Heart left ventricle (tissue), 16 donors: ENCODE results near the gene ATL1. TPM values are rescaled to one million over a fixed set of nuclear protein-coding genes. Genes with fewer than 3 reads are reported as not detected.

Experiments used
- ATAC-seq, 4 donors: fragments of 200-7000 bp; cut with Tn5 transposase; one replicate each; pipeline ENCODE4 v1.9.1; 2020 to 2022; ENCODE audit warnings: moderate library complexity in 4 of 4, mild to moderate bottlenecking in 3 of 4, moderate number of reproducible peaks in 1 of 4
- DNase-seq, 5 donors: peaks; one replicate each; pipeline ENCODE4 v3.0.0-alpha.2; 2020
- H3K27ac ChIP-seq, 12 donors: fragments of 200-600 bp; sonication (generic) in 4 of 12; one replicate each; pipeline versions ENCODE4 v1.5.0 to v1.8.0; 2016 to 2022; ENCODE audit warnings: mild to moderate bottlenecking in 2 of 12
- H3K27me3 ChIP-seq, 9 donors: fragments of 200-600 bp; sonication (generic) in 2 of 9; one replicate each; pipeline versions ENCODE4 v1.5.1 to v1.8.0; 2016 to 2022; ENCODE audit warnings: mild to moderate bottlenecking in 3 of 9
- H3K36me3 ChIP-seq, 9 donors: fragments of 200-600 bp; sonication (generic) in 2 of 9; one replicate each; pipeline versions ENCODE4 v1.5.0 to v1.8.0; 2018 to 2022; ENCODE audit warnings: mild to moderate bottlenecking in 2 of 9
- H3K4me1 ChIP-seq, 12 donors: fragments of 200-600 bp; sonication (generic) in 4 of 12; one replicate each; pipeline versions ENCODE4 v1.5.0 to v1.8.0; 2016 to 2022; ENCODE audit warnings: mild to moderate bottlenecking in 3 of 12
- H3K4me3 ChIP-seq, 12 donors: fragments of 200-600 bp; sonication (generic) in 4 of 12; one replicate each; pipeline versions ENCODE4 v1.5.0 to v1.8.0; 2017 to 2022; ENCODE audit warnings: mild to moderate bottlenecking in 9 of 12, moderate library complexity in 4 of 12
- H3K9me3 ChIP-seq, 12 donors: fragments of 200-600 bp; sonication (generic) in 4 of 12; one replicate each; pipeline versions ENCODE4 v1.5.0 to v1.8.0; 2016 to 2022; ENCODE audit warnings: mild to moderate bottlenecking in 1 of 12
- POLR2A ChIP-seq, 2 donors: fragments of 450-650 bp; IDR thresholded peaks; one replicate each; pipeline ENCODE4 v1.6.1; 2017; ENCODE audit warnings: antibody characterized with exemption in 2 of 2, mild to moderate bottlenecking in 2 of 2, moderate library complexity in 2 of 2
- WGBS, 4 donors: extraction: QIAGEN DNeasy Blood & Tissue Kit in 2 of 4; methylation state at CpG; one replicate each; pipeline versions ENCODE4 v1.1.5 to v1.1.7; 2013 to 2018; 5-methylcytosine and 5-hydroxymethylcytosine counted together
- intact Hi-C, 10 donors: fragments of 100-400 bp; cut with DNase I; formaldehyde crosslinking; loops; one replicate each; pipeline versions ENCODE4 v1.11.1 to v1.14.2; 2022
- polyA plus RNA-seq, 2 donors: library from polyadenylated mRNA; stranded (reverse); fragments of 200-250 nt; gene quantifications; one replicate each; pipeline ENCODE4 v1.2.3, GENCODE V29; 2013
- total RNA-seq, 9 donors: library from RNA; depleted of rRNA in 2 of 9; stranded (reverse); fragments of >200 nt in 2 of 9; fragmentation: NEBNext Ultra II Directional in 3 of 9; extraction: Animal tissue kit (Norgen Biotek cat#: 25700) in 3 of 9; gene quantifications; one replicate each; pipeline versions ENCODE4 v1.1.0 to v1.2.4, GENCODE V29; 2016 to 2023
- TF ChIP-seq, protein P1 (sequence below), 12 donors: fragments of 200-600 bp; sonication (generic) in 4 of 12; IDR thresholded peaks; one replicate each; pipeline versions ENCODE4 v1.5.0 to v1.8.0; 2018 to 2022; ENCODE audit warnings: antibody characterized with exemption in 12 of 12, mild to moderate bottlenecking in 5 of 12
- donor health status: ischemic (EF 13 %, LVEDD 7.1; RV severe dilation, severe dysfunction).
- donor health status: healthy with polysubstance abuse.
- donor health status: DM: no; HTN: yes; CAD: no.
- donor health status: DM: no; HTN: no; CAD: no.
- donor health status: ischemic (EF 25% LVEDD 6.9; RV normal size, moderate dysfunction).
- donor health status: ischemic (EF 25% LVEDD 5.7; RV mildly dilated, moderate dysfunction).
- donor health status: healthy.
- donor health status: DM: yes; HTN: yes; CAD: no.
- donor health status: ischemic (EF 35%, LVEDD 5.7; RV mildly dilated, moderate dysfunction).
- donor health status: nonischemic (EF 11% LVEDD 7.7; RV severe dilation, severe dysfunction).
- donor health status: DM: yes; HTN: yes; CAD: no.
- donor health status: PGD.
- donor health status: ischemic (EF 29% LVEDD 5.4; RV normal size, mild dysfunction).
- donor health status: nonischemic (EF 23%, LVEDD 6.1; RV moderate dilation, normal function).

ATL1 gene
- total and polyA plus RNA-seq, 11 donors, result 0.28 to 3.1 (median 0.94) TPM

DNA sequence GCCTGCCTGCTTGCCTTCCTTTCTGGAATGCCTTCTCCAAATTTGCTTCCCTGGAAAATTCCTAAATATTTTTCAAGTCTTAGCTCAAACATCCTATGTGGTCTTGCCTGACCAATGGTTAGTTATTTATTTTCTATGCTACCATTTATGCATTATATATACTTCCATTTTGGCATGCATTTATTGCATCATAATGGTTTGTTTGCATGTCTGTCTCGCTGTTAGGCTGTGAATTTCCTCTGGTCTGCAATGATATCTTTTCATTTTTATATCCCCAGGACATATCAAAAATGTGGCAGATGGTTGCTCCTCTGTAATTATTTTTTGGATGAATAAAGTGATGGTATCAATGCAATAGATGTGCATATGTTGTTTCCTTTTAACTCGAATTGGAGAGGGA lies 30.5 kb downstream of the ATL1 start:
- intact Hi-C loops, result no loop called here

DNA sequence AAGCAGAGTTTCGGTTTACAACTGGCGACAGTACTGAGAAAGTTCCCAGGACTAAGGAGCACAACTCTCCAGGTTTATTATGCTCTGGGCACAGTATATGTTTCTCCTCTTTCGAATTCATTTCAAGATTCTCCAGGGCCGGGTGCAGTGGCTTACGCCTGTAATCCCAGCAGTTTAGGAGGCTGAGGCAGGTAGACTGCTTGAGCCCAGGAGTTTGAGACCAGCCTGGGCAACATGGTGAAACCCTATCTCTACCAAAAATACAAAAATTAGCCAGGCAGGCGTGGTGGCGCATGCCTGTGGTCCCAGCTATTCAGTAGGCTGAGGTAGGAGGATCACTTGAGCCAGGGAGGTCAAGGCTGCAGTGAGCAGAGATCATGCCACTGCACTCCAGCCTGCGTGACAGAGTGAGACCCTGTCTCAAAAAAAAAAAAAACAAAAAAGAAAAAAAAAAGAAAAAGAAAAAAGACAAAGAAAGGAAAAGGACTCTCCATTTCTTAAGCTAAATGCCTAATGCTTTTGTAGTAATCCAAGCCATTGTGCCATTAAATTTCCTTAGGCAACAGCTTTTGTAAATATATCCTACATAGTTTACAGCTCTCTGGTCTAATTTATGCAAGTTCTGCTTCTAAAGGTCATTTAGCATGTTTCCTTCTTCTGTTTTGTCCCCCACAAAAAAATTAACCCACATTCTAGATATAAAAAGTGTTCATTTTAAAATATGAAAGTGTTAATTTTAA lies 34.8 kb downstream of the ATL1 start:
- H3K4me3 ChIP-seq, result no peak overlapping the region
- DNase-seq (no peak), ATAC-seq (no peak)
- no peaks in the 10 kb centered on the region for H3K4me1 ChIP-seq
- TF ChIP-seq, protein P1, sequence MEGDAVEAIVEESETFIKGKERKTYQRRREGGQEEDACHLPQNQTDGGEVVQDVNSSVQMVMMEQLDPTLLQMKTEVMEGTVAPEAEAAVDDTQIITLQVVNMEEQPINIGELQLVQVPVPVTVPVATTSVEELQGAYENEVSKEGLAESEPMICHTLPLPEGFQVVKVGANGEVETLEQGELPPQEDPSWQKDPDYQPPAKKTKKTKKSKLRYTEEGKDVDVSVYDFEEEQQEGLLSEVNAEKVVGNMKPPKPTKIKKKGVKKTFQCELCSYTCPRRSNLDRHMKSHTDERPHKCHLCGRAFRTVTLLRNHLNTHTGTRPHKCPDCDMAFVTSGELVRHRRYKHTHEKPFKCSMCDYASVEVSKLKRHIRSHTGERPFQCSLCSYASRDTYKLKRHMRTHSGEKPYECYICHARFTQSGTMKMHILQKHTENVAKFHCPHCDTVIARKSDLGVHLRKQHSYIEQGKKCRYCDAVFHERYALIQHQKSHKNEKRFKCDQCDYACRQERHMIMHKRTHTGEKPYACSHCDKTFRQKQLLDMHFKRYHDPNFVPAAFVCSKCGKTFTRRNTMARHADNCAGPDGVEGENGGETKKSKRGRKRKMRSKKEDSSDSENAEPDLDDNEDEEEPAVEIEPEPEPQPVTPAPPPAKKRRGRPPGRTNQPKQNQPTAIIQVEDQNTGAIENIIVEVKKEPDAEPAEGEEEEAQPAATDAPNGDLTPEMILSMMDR (IDR thresholded peaks at IDR 0.05), result no peak
- WGBS, 4 donors, result 86 to 94% (median 91%) methylated on average over 8 of the region's 8 CpGs
- no peak overlapping the region for H3K27ac ChIP-seq
- H3K27me3 ChIP-seq, result no peaks in the 10 kb centered on the region
- intact Hi-C loops, result loop anchor here in 1 of 10 donors (5.0 kb wide), 1 partner anchor 123 kb away; no protein-coding TSS in a partner anchor
- no peaks in the 10 kb centered on the region for H3K9me3 ChIP-seq
- H3K36me3 ChIP-seq, result peaks cover 0 to 12% (median 0%) of the 10 kb centered on the region in 9 donors

More for the DNA sequence above, 30.5 kb downstream of the ATL1 start:
- no peak overlapping the region for H3K27ac ChIP-seq
- no peak for ATAC-seq
- TF ChIP-seq, protein P1 (IDR thresholded peaks at IDR 0.05), result no peak
- TF ChIP-seq POLR2A (IDR thresholded peaks at IDR 0.05), result no peak
- no peaks in the 10 kb centered on the region for H3K4me1 ChIP-seq
- no peak overlapping the region for H3K4me3 ChIP-seq
- no peaks in the 10 kb centered on the region for H3K9me3 ChIP-seq
- no peaks in the 10 kb centered on the region for H3K27me3 ChIP-seq
- H3K36me3 ChIP-seq, result peaks cover 0 to 16% (median 0%) of the 10 kb centered on the region in 9 donors
- 62 to 79% (median 70%) methylated on average over 2 of the region's 2 CpGs for WGBS, 4 donors
- DNase-seq, result no peak

DNA sequence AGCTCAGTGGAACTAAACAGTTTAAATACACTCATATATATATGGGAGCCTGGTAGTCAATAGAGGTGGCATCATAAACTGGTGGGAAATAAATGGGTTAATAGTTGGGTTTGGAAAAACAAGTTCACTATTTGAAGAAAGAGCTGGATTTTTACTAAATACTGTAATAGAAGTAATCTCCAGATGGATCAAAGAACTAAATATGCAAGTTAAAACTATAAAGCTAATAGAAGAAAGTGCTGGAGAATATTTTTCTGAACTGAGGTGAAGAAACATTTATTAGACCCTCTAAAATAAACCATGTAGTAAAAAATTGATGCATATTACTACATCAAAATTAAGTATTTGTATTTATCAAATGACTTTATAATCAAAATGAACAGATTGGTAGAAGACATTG lies 38.8 kb downstream of the ATL1 start:
- H3K4me1 ChIP-seq, result no peaks in the 10 kb centered on the region
- no peaks in the 10 kb centered on the region for H3K9me3 ChIP-seq
- no peak for TF ChIP-seq POLR2A (IDR thresholded peaks at IDR 0.05)
- TF ChIP-seq, protein P1 (IDR thresholded peaks at IDR 0.05), result no peak
- DNase-seq (no peak), ATAC-seq (no peak)
- no peak overlapping the region for H3K4me3 ChIP-seq
- no peaks in the 10 kb centered on the region for H3K27me3 ChIP-seq
- H3K36me3 ChIP-seq, result peaks cover 0 to 8% (median 0%) of the 10 kb centered on the region in 9 donors
- intact Hi-C loops, result loop anchor here in 2 of 10 donors (1.0 to 5.0 kb wide), 2 partner anchors 119 to 178 kb away; no protein-coding TSS in a partner anchor
- no peak overlapping the region for H3K27ac ChIP-seq

DNA sequence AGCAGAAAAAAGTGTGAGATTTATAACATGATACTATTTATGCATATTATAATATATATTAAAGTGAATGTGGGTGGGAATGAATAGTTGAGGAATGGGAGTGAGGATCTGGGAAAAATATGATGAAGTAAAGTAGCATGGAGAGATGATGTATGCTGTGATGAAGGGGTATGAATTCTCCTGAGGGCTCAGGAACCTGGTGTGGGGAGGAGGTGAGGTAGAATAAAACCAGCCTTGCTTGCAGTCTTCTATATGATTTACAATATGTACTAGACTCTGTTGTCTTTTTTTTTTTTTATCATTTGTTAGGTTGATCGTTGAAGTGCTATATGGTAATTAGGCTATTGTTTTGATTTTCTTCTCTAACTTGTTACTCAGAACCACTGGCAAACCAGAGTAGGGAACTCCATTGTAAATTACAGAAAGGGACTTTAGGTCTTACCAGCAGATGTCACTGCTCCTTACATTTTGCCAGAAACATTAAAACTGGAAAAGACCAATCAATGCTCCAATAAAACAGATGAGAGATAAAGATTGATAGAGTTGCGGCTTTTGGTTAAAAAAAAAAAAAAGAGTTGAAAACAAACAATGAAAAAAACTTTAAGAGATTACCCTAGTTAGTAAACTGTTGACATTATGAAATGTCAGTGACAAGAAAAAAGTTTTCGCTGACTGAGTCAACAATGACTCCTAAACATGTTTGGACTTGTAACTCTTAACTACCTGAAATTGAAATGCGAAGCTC lies 39.9 kb downstream of the ATL1 start:
- ATAC-seq (peak in 1 of 4 donors; percentile 57), DNase-seq (no peak)
- Histone ChIP-seq H3K36me3 (no peaks in the 10 kb centered on the region), H3K27ac (no peak overlapping the region), H3K9me3 (no peaks in the 10 kb centered on the region), H3K27me3 (no peaks in the 10 kb centered on the region), H3K4me1 (no peaks in the 10 kb centered on the region), H3K4me3 (no peak overlapping the region)
- WGBS, 4 donors, result 47 to 51% (median 50%) methylated on average over 4 of the region's 4 CpGs
- TF ChIP-seq, protein P1 (IDR thresholded peaks at IDR 0.05), result peak; percentile 41 to 74 (median 56)
- no peak for TF ChIP-seq POLR2A (IDR thresholded peaks at IDR 0.05)
- intact Hi-C loops, result loop anchor here (1.0 to 10.0 kb wide), 9 partner anchors 92 to 265 kb away; no protein-coding TSS in a partner anchor
